GM19351 (cell line): ENCODE results near the gene FUNDC2.

ENCODE experiments used
- ATAC-seq: cut with Tn5 transposase; IDR thresholded peaks from one replicate; pipeline ENCODE4 v1.9.1; 2021; ENCODE audit warnings: mild to moderate bottlenecking, moderate library complexity; ENCODE audit not compliant: unreplicated experiment

The FUNDC2 gene

GRCh38 chrX:155023907-155024833, 2.5 kb upstream of the FUNDC2 start:
- ATAC-seq = no peak

DNA sequence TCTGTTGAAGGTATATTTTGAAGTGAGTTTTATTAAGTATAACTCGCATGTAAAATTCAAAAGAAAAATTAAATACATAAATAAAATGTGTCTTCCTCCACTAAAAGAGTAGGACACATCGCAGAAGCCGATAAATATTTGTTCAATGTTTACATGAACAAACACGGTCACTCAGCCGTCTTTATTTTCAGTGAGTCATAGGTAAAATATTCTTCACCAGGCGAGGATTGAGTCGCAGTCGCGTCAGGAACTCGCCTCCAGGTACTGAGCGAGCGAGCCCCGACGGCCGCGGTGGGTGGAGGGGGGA, 271 bp upstream of the FUNDC2 start:
- no peak for ATAC-seq

GRCh38 chrX:155027509-155028066, 944 bp downstream of the FUNDC2 start:
- ATAC-seq = no peak

DNA sequence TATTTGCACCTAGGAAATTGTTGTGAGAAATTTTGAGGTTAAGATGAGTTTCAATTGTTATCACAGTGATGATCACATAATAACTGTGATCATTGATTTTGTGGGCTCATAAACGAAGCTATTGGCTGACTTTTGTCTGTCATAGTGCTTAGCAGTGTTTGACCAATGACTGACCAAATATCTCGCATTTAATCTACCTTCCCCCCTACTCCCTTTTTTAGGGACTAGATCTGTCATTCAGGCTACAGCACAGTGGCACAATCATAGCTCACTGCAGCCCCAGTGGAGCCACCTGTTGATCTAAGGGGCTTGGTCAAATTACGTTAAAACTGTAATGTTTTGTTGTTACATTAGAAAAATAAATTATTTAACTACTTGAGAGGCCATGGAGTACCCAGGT, 1.5 kb downstream of the FUNDC2 start:
- no peak for ATAC-seq

DNA sequence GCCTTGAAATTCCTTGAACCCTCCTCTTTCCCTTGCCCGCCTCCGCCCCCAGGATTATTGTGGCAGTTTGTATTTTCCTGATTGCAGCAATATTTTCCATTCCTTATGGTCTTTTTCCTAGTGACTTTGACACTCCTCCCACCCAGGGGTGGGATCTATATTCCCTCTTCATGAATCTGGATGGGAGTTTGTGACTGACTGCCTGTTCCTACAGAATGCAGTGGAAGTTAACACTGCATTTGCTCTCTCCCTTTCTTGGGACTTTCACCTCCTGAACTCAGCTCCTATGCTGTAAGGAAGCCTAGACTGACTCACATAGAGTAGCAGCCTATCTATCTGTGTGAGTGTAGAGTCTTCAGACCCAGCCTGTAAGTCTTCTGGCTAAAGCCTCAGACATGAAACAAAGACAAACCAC, 2.2 kb downstream of the FUNDC2 start:
- no peak for ATAC-seq

DNA sequence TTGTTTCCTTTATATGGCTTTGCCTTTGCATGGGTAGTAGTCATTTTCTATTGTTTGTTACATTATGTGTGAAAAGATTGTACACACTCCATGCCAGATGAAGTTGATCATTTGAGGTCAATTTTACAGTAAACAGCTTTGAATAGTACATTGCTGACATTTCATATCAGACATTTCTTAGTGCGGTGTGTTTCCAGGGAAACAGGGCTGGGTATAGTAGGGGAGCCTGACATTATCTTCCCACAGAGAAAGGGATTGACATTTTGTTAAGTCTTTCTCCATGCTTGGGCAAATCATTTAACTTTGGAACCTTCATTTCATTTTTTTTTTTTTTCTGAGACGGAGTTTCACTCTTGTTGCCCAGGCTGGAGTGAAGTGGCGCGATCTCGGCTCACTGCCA, 5.0 kb downstream of the FUNDC2 start:
- ATAC-seq = no peak

GRCh38 chrX:155035688-155036087, 9.0 kb downstream of the FUNDC2 start:
- no peak for ATAC-seq

DNA sequence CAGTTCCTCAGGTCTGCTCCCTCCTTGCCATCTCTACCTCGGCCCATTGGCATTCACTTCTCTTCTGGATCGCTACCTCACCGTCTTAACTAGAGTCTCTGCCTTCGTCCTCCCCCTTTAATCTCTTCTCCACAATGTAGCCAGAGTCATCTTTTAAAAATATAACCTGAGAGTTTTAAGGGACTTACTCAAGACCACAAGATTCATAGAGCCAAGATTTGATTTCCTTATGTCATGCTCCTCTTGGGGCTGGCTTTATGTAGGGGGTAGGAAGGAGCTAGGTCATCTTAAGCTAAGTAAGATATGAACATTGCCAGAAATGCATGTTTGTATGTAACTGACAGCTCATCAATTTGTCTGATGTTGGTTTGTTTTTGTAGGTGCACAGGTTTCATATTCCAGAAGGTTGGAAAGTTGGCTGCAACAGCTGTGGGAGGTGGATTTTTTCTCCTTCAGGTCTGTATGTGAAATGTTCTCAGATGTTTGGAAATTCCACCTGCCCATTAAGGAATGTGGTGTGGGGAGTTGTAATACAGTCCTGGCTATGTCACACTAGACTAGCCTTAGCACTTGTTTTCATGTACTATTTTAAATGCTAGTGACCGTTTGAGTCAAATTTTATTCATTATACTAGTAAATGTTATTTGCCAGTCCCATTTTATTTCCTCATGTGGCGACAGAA, 19.6 kb downstream of the FUNDC2 start:
- no peak for ATAC-seq

- ATAC-seq = no peak
Observed at GRCh38 chrX:155046811-155047528, 20.3 kb downstream of the FUNDC2 start.

DNA sequence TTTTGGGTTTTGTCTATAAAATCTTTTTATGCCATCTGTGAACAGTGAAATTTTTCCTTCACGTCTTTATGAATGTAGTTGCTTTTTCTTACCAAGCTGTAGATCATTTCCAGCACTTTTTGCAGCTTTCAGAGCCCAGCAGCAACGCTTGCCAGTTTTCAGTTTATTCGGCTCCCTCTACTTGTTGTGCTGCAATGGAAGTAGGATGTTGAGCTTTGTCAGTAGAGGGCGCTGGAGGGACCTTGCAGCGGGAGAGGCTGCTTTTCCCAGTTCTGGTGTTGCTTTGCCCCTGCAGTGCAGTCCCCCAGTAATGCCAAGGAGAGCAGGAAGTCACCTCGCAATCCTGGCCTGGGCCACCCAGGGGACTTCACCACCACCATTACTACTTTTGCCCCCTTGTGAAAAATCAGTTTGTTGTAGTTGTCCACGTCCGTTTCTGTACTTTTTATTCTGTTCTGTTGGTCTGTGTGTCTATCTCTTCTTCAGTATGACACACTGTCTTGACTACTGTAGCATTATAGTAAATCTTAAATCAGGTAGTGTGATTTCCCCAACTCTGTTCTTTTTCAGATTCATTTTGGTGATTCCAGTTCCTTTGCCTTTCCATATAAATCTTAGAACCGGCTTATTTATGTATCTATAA, 22.5 kb downstream of the FUNDC2 start:
- peak; percentile 57 for ATAC-seq

DNA sequence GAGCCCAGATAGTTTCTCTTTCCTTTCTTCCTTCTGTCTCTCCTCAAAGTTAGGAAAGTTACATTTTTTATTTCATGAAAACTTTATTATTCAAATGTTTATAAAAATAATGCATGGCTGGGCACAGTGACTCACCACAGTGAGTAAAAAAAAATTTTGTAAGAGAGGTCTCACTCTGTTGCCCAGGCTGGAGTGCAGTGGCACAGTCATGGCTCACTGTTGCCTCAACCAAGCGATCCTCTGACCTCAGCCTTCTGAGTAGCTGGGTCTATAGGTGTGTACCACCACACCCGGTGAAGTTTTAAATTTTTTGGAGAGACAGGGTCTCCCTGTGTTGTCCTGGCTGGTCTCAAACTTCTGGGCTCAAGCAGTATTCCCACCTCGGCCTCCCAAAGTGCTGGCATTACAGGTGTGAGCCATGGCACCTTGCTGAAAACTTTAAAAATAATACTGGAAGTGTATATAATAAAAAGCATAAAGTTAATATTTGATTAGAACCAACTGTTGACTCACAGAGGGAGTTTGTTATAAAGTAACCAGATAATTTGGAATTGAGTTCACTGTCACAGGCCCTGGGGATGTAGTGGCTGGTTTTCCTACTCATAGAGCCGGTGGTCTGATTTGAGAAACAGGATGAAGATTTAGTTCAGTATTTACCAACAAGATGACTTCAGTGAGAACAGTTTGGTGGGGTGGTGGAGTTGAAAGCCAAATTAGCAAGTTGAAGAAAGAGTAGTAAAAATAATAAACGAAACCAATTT, 26.3 kb downstream of the FUNDC2 start:
- no peak for ATAC-seq

DNA sequence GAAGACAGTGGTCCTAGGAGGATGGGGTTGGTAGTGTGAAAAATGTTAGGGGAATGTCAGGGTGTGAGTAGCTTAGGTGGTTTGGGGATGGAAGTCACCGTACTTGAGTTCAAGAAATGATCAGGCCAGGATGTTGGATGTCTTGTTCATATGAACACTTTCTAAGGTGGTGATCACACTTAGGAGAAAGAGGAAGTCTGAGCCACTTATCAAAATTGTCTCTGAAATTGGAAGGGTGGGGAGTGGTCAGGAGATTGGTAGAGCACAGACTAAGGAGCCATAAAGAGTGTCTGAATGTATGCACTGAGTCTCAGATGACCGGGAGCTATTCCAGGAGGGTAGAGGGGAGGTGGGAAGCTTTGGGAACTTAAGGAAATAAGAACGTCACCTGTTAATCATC, 27.0 kb downstream of the FUNDC2 start:
- ATAC-seq = no peak

DNA sequence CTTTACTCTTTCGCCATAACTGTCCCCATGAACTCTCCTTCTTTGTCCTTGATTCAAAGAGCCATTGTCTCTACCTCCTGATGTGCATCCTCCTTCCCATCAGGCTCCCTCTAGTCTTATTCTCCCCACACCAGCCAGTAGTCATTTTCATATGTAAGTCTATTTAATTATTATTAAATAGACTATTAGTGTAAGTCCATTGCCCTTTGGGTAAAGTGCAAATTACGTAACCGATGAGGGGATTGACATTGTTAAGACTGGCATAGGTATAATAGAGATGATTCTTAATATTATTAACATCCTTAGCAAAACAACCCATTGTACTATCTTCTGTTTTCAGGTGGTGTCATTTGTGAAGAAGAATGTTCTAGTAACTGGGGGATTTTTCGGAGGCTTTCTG, 27.6 kb downstream of the FUNDC2 start:
- ATAC-seq = no peak

- ATAC-seq = no peak
Observed at GRCh38 chrX:155055494-155055893, 28.9 kb downstream of the FUNDC2 start.

DNA sequence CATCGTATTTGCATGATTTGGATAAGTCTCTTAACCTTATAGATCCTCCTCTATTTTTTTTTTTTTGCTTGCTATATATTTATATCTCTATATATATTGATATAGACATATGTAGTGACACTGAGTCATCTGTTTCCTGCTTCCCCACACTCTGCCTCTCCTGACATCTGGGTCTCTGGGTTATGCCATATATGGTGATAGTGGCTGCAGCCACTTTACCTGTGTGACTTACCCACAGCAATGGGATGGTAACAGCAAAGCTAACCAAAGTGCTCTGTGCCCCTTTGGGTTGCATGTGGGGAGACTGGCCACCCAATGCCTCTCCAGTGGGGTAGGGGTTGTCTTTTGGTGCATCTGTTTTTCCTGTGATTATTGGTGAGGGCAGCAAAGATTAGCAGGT, 29.8 kb downstream of the FUNDC2 start:
- ATAC-seq = no peak

GRCh38 chrX:155056877-155057792, 30.5 kb downstream of the FUNDC2 start:
- ATAC-seq = peak; percentile 90

GRCh38 chrX:155061760-155062159, 35.1 kb downstream of the FUNDC2 start:
- ATAC-seq = no peak

DNA sequence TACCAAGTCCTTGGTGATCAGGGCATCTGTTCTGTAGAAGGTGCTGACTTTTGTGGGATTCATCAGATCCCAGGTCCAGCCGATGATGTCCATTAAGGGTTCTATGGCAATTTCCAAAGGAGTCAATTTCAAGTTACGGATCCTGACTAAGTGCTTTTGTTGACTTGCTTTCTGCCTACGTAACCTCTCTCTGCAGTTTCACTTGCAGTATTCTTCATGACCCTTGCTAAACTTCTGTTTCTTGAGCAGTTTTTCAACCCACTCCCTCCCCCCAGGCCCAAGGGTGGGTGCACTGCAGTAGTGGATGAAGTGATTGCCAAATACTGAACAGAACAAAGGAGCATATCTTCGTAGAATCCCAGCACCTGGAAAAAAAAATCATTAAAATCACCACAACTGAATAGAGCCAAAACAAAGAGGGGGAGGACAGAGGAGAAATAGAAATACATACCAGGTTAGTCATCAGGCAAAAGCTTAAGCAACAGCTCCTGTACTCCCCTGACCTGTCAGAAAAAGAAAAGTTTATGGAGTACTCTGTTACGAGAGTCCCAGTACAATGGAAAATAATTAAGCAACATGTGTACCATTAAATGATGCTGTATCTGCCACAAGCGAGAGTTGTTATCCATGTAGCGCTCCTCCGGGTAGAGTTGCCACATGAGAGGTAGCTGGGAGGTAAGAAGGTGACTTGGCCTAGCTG, 38.5 kb downstream of the FUNDC2 start:
- no peak for ATAC-seq

- no peak for ATAC-seq
Observed at GRCh38 chrX:155068165-155068564, 41.5 kb downstream of the FUNDC2 start.
